ENCODE data around the gene FBLN2.

Gene FBLN2

GRCh38 chr3:13628841-13629551 is 80.1 kb downstream of the FBLN2 start:
- ATAC-seq (ENCODE audit: insufficient read depth, low read depth): no peak
- DNase-seq: no peak
- Histone ChIP-seq H3K9me3 (ENCODE audit: insufficient read depth, low read length, severe bottlenecking) (no peaks in the 10 kb centered on the region), H3K4me2 (ENCODE audit: insufficient read depth, low read length) (no peak overlapping the region), H3K36me3 (ENCODE audit: insufficient read depth, low read length) (no peaks in the 10 kb centered on the region), H3K27ac (ENCODE audit: low read length) (no peak overlapping the region), H4K20me1 (ENCODE audit: insufficient read depth, low read length) (no peaks in the 10 kb centered on the region), H2AFZ (ENCODE audit: low read depth, low read length) (no peak overlapping the region), H3K27me3 (ENCODE audit: insufficient read depth, low read length, poor library complexity) (no peaks in the 10 kb centered on the region), H3K4me3 (ENCODE audit: low read depth in 1 of 2, low read length in 2 of 2) (no peak overlapping the region), H3K79me2 (ENCODE audit: insufficient read depth, low read length) (no peaks in the 10 kb centered on the region), H3K9ac (ENCODE audit: low read depth, low read length) (no peak overlapping the region), H3K4me1 (ENCODE audit: insufficient read depth, low read length) (no peaks in the 10 kb centered on the region)
- TF ChIP-seq, protein P1, sequence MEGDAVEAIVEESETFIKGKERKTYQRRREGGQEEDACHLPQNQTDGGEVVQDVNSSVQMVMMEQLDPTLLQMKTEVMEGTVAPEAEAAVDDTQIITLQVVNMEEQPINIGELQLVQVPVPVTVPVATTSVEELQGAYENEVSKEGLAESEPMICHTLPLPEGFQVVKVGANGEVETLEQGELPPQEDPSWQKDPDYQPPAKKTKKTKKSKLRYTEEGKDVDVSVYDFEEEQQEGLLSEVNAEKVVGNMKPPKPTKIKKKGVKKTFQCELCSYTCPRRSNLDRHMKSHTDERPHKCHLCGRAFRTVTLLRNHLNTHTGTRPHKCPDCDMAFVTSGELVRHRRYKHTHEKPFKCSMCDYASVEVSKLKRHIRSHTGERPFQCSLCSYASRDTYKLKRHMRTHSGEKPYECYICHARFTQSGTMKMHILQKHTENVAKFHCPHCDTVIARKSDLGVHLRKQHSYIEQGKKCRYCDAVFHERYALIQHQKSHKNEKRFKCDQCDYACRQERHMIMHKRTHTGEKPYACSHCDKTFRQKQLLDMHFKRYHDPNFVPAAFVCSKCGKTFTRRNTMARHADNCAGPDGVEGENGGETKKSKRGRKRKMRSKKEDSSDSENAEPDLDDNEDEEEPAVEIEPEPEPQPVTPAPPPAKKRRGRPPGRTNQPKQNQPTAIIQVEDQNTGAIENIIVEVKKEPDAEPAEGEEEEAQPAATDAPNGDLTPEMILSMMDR (IDR thresholded peaks at IDR 0.05; ENCODE audit: borderline replicate concordance, extremely low read depth, low read length, poor library complexity, severe bottlenecking): no peak
- TF ChIP-seq EZH2 (IDR thresholded peaks at IDR 0.05; ENCODE audit: borderline replicate concordance, low read depth, low read length, severe bottlenecking): no peak

GRCh38 chr3:13629644-13630043 is 80.7 kb downstream of the FBLN2 start:
- Histone ChIP-seq H3K36me3 (ENCODE audit: insufficient read depth, low read length) (no peaks in the 10 kb centered on the region), H3K9me3 (ENCODE audit: insufficient read depth, low read length, severe bottlenecking) (no peaks in the 10 kb centered on the region), H4K20me1 (ENCODE audit: insufficient read depth, low read length) (no peaks in the 10 kb centered on the region), H3K9ac (ENCODE audit: low read depth, low read length) (no peak overlapping the region), H3K4me3 (ENCODE audit: low read depth in 1 of 2, low read length in 2 of 2) (no peak overlapping the region), H2AFZ (ENCODE audit: low read depth, low read length) (no peak overlapping the region), H3K4me1 (ENCODE audit: insufficient read depth, low read length) (no peaks in the 10 kb centered on the region), H3K4me2 (ENCODE audit: insufficient read depth, low read length) (no peak overlapping the region), H3K27ac (ENCODE audit: low read length) (no peak overlapping the region), H3K79me2 (ENCODE audit: insufficient read depth, low read length) (no peaks in the 10 kb centered on the region), H3K27me3 (ENCODE audit: insufficient read depth, low read length, poor library complexity) (no peaks in the 10 kb centered on the region)
- TF ChIP-seq EZH2 (IDR thresholded peaks at IDR 0.05; ENCODE audit: borderline replicate concordance, low read depth, low read length, severe bottlenecking): no peak
- TF ChIP-seq, protein P1 (IDR thresholded peaks at IDR 0.05; ENCODE audit: borderline replicate concordance, extremely low read depth, low read length, poor library complexity, severe bottlenecking): no peak
- DNase-seq (no peak), ATAC-seq (ENCODE audit: insufficient read depth, low read depth) (no peak)

GRCh38 chr3:13631256-13631655 is 82.3 kb downstream of the FBLN2 start:
- no peaks in the 10 kb centered on the region for H3K27me3 ChIP-seq (ENCODE audit: insufficient read depth, low read length, poor library complexity)
- H3K27ac ChIP-seq (ENCODE audit: low read length): no peak overlapping the region
- H3K4me3 ChIP-seq (ENCODE audit: low read depth in 1 of 2, low read length in 2 of 2): no peak overlapping the region
- no peaks in the 10 kb centered on the region for H3K4me1 ChIP-seq (ENCODE audit: insufficient read depth, low read length)
- H3K4me2 ChIP-seq (ENCODE audit: insufficient read depth, low read length): no peak overlapping the region
- no peaks in the 10 kb centered on the region for H3K36me3 ChIP-seq (ENCODE audit: insufficient read depth, low read length)
- H3K9me3 ChIP-seq (ENCODE audit: insufficient read depth, low read length, severe bottlenecking): no peaks in the 10 kb centered on the region
- no peak overlapping the region for H3K9ac ChIP-seq (ENCODE audit: low read depth, low read length)
- ATAC-seq (ENCODE audit: insufficient read depth, low read depth) (no peak), DNase-seq (no peak)
- no peaks in the 10 kb centered on the region for H3K79me2 ChIP-seq (ENCODE audit: insufficient read depth, low read length)
- no peak overlapping the region for H2AFZ ChIP-seq (ENCODE audit: low read depth, low read length)
- no peaks in the 10 kb centered on the region for H4K20me1 ChIP-seq (ENCODE audit: insufficient read depth, low read length)
- TF ChIP-seq, protein P1 (IDR thresholded peaks at IDR 0.05; ENCODE audit: borderline replicate concordance, extremely low read depth, low read length, poor library complexity, severe bottlenecking): no peak
- no peak for TF ChIP-seq EZH2 (IDR thresholded peaks at IDR 0.05; ENCODE audit: borderline replicate concordance, low read depth, low read length, severe bottlenecking)
